Calu3 (cell line): ENCODE results near the gene COL24A1. TPM values are rescaled to one million over a fixed set of nuclear protein-coding genes. Genes with fewer than 3 reads are reported as not detected.

Experiments used
- BruUV-seq: library from RNA; stranded (reverse); fragments of 400-500 nt; replicated peaks from 2 replicates; lab custom pipeline; 2021; lab: Mats Ljungman, UMichigan
- CTCF ChIA-PET: fragments of 300-600 bp; sonication (Branson Sonifier 250); formaldehyde crosslinking; loops from one replicate; lab custom pipeline; 2022; ENCODE audit warnings: antibody characterized with exemption; lab: Charles Lee
- DNase-seq: peaks from one replicate; pipeline ENCODE4 v3.0.0; 2022
- H3K27ac Mint-ChIP-seq: one replicate; pipeline ENCODE4 v1.8.0; 2022; ENCODE audit warnings: mixed read lengths; ENCODE audit not compliant: unreplicated experiment
- H3K27me3 Mint-ChIP-seq: one replicate; pipeline ENCODE4 v1.8.0; 2022; ENCODE audit warnings: mixed read lengths; ENCODE audit not compliant: unreplicated experiment
- H3K36me3 Mint-ChIP-seq: one replicate; pipeline ENCODE4 v1.8.0; 2022; ENCODE audit warnings: mild to moderate bottlenecking, moderate library complexity, mixed read lengths; ENCODE audit not compliant: insufficient read depth, unreplicated experiment
- H3K4me1 Mint-ChIP-seq: one replicate; pipeline ENCODE4 v1.8.0; 2022; ENCODE audit warnings: mild to moderate bottlenecking, low read depth, mixed read lengths; ENCODE audit not compliant: unreplicated experiment
- H3K4me3 Mint-ChIP-seq: one replicate; pipeline ENCODE4 v1.8.0; 2022; ENCODE audit warnings: mild to moderate bottlenecking, low read depth, moderate library complexity, mixed read lengths; ENCODE audit not compliant: unreplicated experiment
- H3K9me3 Mint-ChIP-seq: one replicate; pipeline ENCODE4 v1.8.0; 2022; ENCODE audit warnings: low read depth, mixed read lengths; ENCODE audit not compliant: unreplicated experiment
- CTCF ChIP-seq: fragments of 200-600 bp; IDR thresholded peaks from one replicate; pipeline ENCODE4 v1.8.0; 2022; ENCODE audit warnings: antibody characterized with exemption; ENCODE audit not compliant: unreplicated experiment
- intact Hi-C: fragments of 100-400 bp; cut with micrococcal nuclease; formaldehyde crosslinking; loops from one replicate; pipeline ENCODE4 v1.10.0; 2022; ENCODE audit not compliant: unreplicated experiment
- total RNA-seq: library from RNA; stranded (reverse); gene quantifications from 2 replicates; pipeline ENCODE4 v1.2.3, GENCODE V29; 2022

Gene COL24A1
- total RNA-seq, 1 experiment from 2014 or later = not detected

- intact Hi-C loops = no loop called here
- H3K4me1 Mint-ChIP-seq = no peaks in the 10 kb centered on the region
- no peak for DNase-seq
- no peaks in the 10 kb centered on the region for H3K36me3 Mint-ChIP-seq
- no peaks in the 10 kb centered on the region for H3K9me3 Mint-ChIP-seq
- no TSS peak for BruUV-seq
- no peak overlapping the region for H3K27ac Mint-ChIP-seq
- no peak overlapping the region for H3K4me3 Mint-ChIP-seq
- CTCF ChIA-PET = no interaction called here
- no peak for TF ChIP-seq CTCF
- H3K27me3 Mint-ChIP-seq = no peaks in the 10 kb centered on the region
Measured at GRCh38 chr1:85943526-85943925, 213.0 kb downstream of the COL24A1 start.

- TF ChIP-seq CTCF = no peak
- CTCF ChIA-PET = no interaction called here
- H3K27ac Mint-ChIP-seq = no peak overlapping the region
Measured at GRCh38 chr1:85940656-85941306, 215.8 kb downstream of the COL24A1 start.

GRCh38 chr1:85938829-85939228 lies 217.7 kb downstream of the COL24A1 start:
- intact Hi-C loops = no loop called here
- Mint-ChIP-seq H3K27ac (no peak overlapping the region), H3K9me3 (no peaks in the 10 kb centered on the region), H3K27me3 (peaks cover 14% of the 10 kb centered on the region), H3K4me1 (no peaks in the 10 kb centered on the region), H3K4me3 (no peak overlapping the region), H3K36me3 (no peaks in the 10 kb centered on the region)
- BruUV-seq = no TSS peak
- TF ChIP-seq CTCF = no peak
- CTCF ChIA-PET = no interaction called here
- DNase-seq = no peak

More at GRCh38 chr1:85940656-85941306, 215.8 kb downstream of the COL24A1 start:
- Mint-ChIP-seq H3K4me1 (no peaks in the 10 kb centered on the region), H3K27me3 (peaks cover 14% of the 10 kb centered on the region), H3K4me3 (no peak overlapping the region), H3K36me3 (no peaks in the 10 kb centered on the region), H3K9me3 (no peaks in the 10 kb centered on the region)
- intact Hi-C loops = no loop called here
- no peak for DNase-seq
- no TSS peak for BruUV-seq

DNA sequence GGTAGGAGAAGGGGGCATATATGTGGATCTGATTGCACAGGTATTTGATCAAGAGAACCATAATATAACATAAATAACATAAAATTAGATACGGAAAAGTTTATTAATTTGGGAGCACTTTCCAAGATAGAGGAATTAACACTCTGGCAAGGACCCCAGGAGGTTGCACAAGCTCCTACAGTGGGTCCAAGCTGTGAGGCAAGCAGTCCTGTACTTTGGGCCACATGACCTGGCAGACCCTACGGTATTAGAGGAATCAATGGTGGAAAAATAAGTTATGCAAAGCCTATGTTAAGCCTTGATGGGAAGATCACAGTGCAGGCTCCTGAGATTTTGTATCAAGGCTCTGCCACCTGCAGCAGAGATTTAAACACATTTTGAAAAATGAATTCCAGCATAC lies 220.1 kb downstream of the COL24A1 start:
- no TSS peak for BruUV-seq
- no peaks in the 10 kb centered on the region for H3K36me3 Mint-ChIP-seq
- no peak overlapping the region for H3K27ac Mint-ChIP-seq
- H3K27me3 Mint-ChIP-seq = peaks cover 14% of the 10 kb centered on the region
- H3K4me3 Mint-ChIP-seq = no peak overlapping the region
- intact Hi-C loops = no loop called here
- TF ChIP-seq CTCF = no peak
- H3K4me1 Mint-ChIP-seq = no peaks in the 10 kb centered on the region
- CTCF ChIA-PET = no interaction called here
- no peak for DNase-seq
- no peaks in the 10 kb centered on the region for H3K9me3 Mint-ChIP-seq
